Activated CD4-positive, alpha-beta T cell treated with anti-CD3 and anti-CD28 coated beads for 24 hours (primary cell): ENCODE data around the gene GYPB.
"Not testable (repeated sequence)": the region's sequence is repeated elsewhere in the genome, so short reads cannot be mapped to it uniquely, and the experiment has no call there.

Experiments used
- DNase-seq, 2 donors: peaks; one replicate each; pipeline ENCODE4 v3.0.0-alpha.2; 2020; ENCODE audit warnings: low read depth in 2 of 2

GYPB gene

GRCh38 chr4:144019277-144019676 is at the start of gene GYPB:
Gene GYPB, minus strand, starts transcription at chr4:144019380. Its CDS starts 93 bp downstream, at chr4:144019287.
- DNase-seq, result not testable (repeated sequence)

- not testable (repeated sequence) for DNase-seq
Measured at GRCh38 chr4:144061556-144061955, 42.4 kb upstream of the GYPB start.

GRCh38 chr4:144060234-144060859 is 41.2 kb upstream of the GYPB start:
- DNase-seq, result not testable (repeated sequence)

- no peak for DNase-seq
Measured at GRCh38 chr4:144056800-144057199, 37.6 kb upstream of the GYPB start.

- DNase-seq, result not testable (repeated sequence)
Measured at GRCh38 chr4:144055336-144055735, 36.2 kb upstream of the GYPB start.

GRCh38 chr4:144051494-144051893 is 32.3 kb upstream of the GYPB start:
- DNase-seq, result not testable (repeated sequence)

- DNase-seq, result not testable (repeated sequence)
Measured at GRCh38 chr4:144050631-144051030, 31.5 kb upstream of the GYPB start.

- not testable (repeated sequence) for DNase-seq
Measured at GRCh38 chr4:144049495-144050424, 30.6 kb upstream of the GYPB start.

- DNase-seq, result not testable (repeated sequence)
Measured at GRCh38 chr4:144044936-144045335, 25.8 kb upstream of the GYPB start.

- not testable (repeated sequence) for DNase-seq
Measured at GRCh38 chr4:144032580-144032979, 13.4 kb upstream of the GYPB start.

- DNase-seq, result not testable (repeated sequence)
Measured at GRCh38 chr4:144031875-144032274, 12.7 kb upstream of the GYPB start.

GRCh38 chr4:144031369-144031768 is 12.2 kb upstream of the GYPB start:
- not testable (repeated sequence) for DNase-seq

- DNase-seq, result not testable (repeated sequence)
Measured at GRCh38 chr4:144030708-144031107, 11.5 kb upstream of the GYPB start.

- DNase-seq, result not testable (repeated sequence)
Measured at GRCh38 chr4:144026682-144027081, 7.5 kb upstream of the GYPB start.

GRCh38 chr4:144024399-144025053 is 5.3 kb upstream of the GYPB start:
- DNase-seq, result not testable (repeated sequence)

- DNase-seq, result not testable (repeated sequence)
Measured at GRCh38 chr4:144022772-144023400, 3.7 kb upstream of the GYPB start.

- not testable (repeated sequence) for DNase-seq
Measured at GRCh38 chr4:144021336-144021990, 2.3 kb upstream of the GYPB start.

GRCh38 chr4:144018223-144019000 is 768 bp downstream of the GYPB start:
- not testable (repeated sequence) for DNase-seq

GRCh38 chr4:144017271-144017670 is 1.9 kb downstream of the GYPB start:
- DNase-seq, result not testable (repeated sequence)

- not testable (repeated sequence) for DNase-seq
Measured at GRCh38 chr4:144016057-144016605, 3.0 kb downstream of the GYPB start.
